Endothelial cell of umbilical vein (primary cell): ENCODE measurements around the gene TOMM7. TPM values are rescaled to one million over a fixed set of nuclear protein-coding genes. Genes with fewer than 3 reads are reported as not detected.

ENCODE experiments used
- BruUV-seq: library from RNA; stranded (reverse); fragments of 400-500 nt; replicated peaks from 2 replicates; lab custom pipeline; 2021; lab: Mats Ljungman, UMichigan
- CTCF ChIA-PET: fragments of 300-600, 350-600 bp; sonication (Branson Sonifier 250); formaldehyde crosslinking; loops from one replicate; lab custom pipeline; 2021; ENCODE audit warnings: antibody characterized with exemption, inconsistent platforms; lab: Charles Lee
- POLR2A ChIA-PET: fragments of 300-600, 350-600 bp; sonication (Branson Sonifier 250); formaldehyde crosslinking; loops from one replicate; lab custom pipeline; 2021; ENCODE audit warnings: antibody characterized with exemption, inconsistent platforms; lab: Charles Lee
- DNase-seq: peaks from one replicate; pipeline ENCODE4 v3.0.0-alpha.2; 2011; ENCODE audit warnings: low read depth, low spot score
- FAIRE-seq: peaks from 2 replicates; lab custom pipeline; 2011; peaks lifted over from hg19 to GRCh38; lab: Jason Lieb, UNC
- H2AFZ ChIP-seq: 2 replicates; pipeline ENCODE4 v1.6.0; 2012; ENCODE audit warnings: low read depth, low read length, control low read depth, inconsistent platforms
- H3K27ac ChIP-seq: 2 replicates; pipeline ENCODE4 v1.5.1; 2011; ENCODE audit warnings: low read depth, mild to moderate bottlenecking, control low read depth, low read length, moderate library complexity; ENCODE audit not compliant: insufficient read depth
- H3K27me3 ChIP-seq, 2 experiments: 2 replicates each; pipeline versions ENCODE4 v1.6.0 to v1.6.1; 2011; ENCODE audit warnings: low read length in 2 of 2, mixed read lengths in 1 of 2; ENCODE audit not compliant: control insufficient read depth in 2 of 2, insufficient read depth in 2 of 2
- H3K36me3 ChIP-seq, 2 experiments: 2 replicates in 1 of 2; 3 replicates in 1 of 2; pipeline ENCODE4 v1.5.1; 2011; ENCODE audit warnings: low read length in 2 of 2, mild to moderate bottlenecking in 1 of 2, moderate library complexity in 1 of 2; ENCODE audit not compliant: control insufficient read depth in 2 of 2, insufficient read depth in 2 of 2; ENCODE audit errors: extremely low read depth in 1 of 2
- H3K4me1 ChIP-seq: 3 replicates; pipeline ENCODE4 v1.5.1; 2011; ENCODE audit warnings: mild to moderate bottlenecking, low read length; ENCODE audit not compliant: control insufficient read depth, insufficient read depth; ENCODE audit errors: extremely low read depth
- H3K4me2 ChIP-seq: 2 replicates; pipeline ENCODE4 v1.6.1; 2011; ENCODE audit warnings: low read length, control low read depth, mixed read lengths; ENCODE audit not compliant: insufficient read depth
- H3K4me3 ChIP-seq, 3 experiments: fragments of 200-600 bp in 1 of 3; sonication (generic), shearing (Covaris generic) in 1 of 3; replicated peaks in 1 of 3; 2 replicates each; pipeline ENCODE4 v1.5.1; 2011 to 2016; ENCODE audit warnings: control low read depth in 3 of 3, low read length in 3 of 3, mild to moderate bottlenecking in 2 of 3, inconsistent platforms in 1 of 3, low read depth in 1 of 3, moderate library complexity in 1 of 3; ENCODE audit not compliant: insufficient read depth in 1 of 3
- H3K79me2 ChIP-seq: 2 replicates; pipeline ENCODE4 v1.6.0; 2012; ENCODE audit warnings: low read length, inconsistent platforms; ENCODE audit not compliant: control insufficient read depth, insufficient read depth
- H3K9ac ChIP-seq: replicated peaks from 2 replicates; pipeline ENCODE3; 2011; ENCODE audit warnings: low read length, control low read depth; ENCODE audit not compliant: insufficient read depth; ENCODE audit errors: extremely low read depth
- H3K9me1 ChIP-seq: replicated peaks from 3 replicates; pipeline ENCODE4 v1.6.0; 2011; ENCODE audit warnings: mild to moderate bottlenecking, low read length; ENCODE audit not compliant: control insufficient read depth, insufficient read depth; ENCODE audit errors: extremely low read depth
- H3K9me3 ChIP-seq: replicated peaks from 2 replicates; pipeline ENCODE4 v1.5.1; 2012; ENCODE audit warnings: low read length, inconsistent platforms; ENCODE audit not compliant: control insufficient read depth, insufficient read depth
- H4K20me1 ChIP-seq: replicated peaks from 2 replicates; pipeline ENCODE3; 2011; ENCODE audit warnings: mild to moderate bottlenecking, low read length; ENCODE audit not compliant: control insufficient read depth, insufficient read depth; ENCODE audit errors: extremely low read depth
- EZH2 ChIP-seq: IDR thresholded peaks from 2 replicates; pipeline ENCODE4 v1.6.1; 2012; ENCODE audit warnings: borderline replicate concordance, low read depth, mild to moderate bottlenecking, moderate library complexity, low read length, inconsistent platforms; ENCODE audit not compliant: severe bottlenecking
- FOS ChIP-seq: IDR thresholded peaks from 2 replicates; pipeline ENCODE4 v1.6.1; 2011; ENCODE audit warnings: mild to moderate bottlenecking, low read length, moderate library complexity, borderline replicate concordance; ENCODE audit not compliant: insufficient read depth
- GATA2 ChIP-seq: IDR thresholded peaks from 2 replicates; pipeline ENCODE4 v1.7.0; 2011; ENCODE audit warnings: low read depth, mild to moderate bottlenecking, moderate library complexity, mixed read lengths, low read length; ENCODE audit not compliant: insufficient read length, insufficient read depth
- JUN ChIP-seq: IDR thresholded peaks from 2 replicates; pipeline ENCODE4 v1.6.1; 2011; ENCODE audit warnings: borderline replicate concordance, low read depth; ENCODE audit not compliant: insufficient read length, insufficient read depth
- MAX ChIP-seq: IDR thresholded peaks from 2 replicates; pipeline ENCODE4 v1.6.1; 2011; ENCODE audit not compliant: insufficient read depth, insufficient read length
- MYC ChIP-seq: IDR thresholded peaks from one replicate; pipeline ENCODE4 v1.6.1; 2011; ENCODE audit warnings: mild to moderate bottlenecking, low read depth, low read length
- POLR2A ChIP-seq: IDR thresholded peaks from 2 replicates; pipeline ENCODE4 v1.6.1; 2012; ENCODE audit warnings: low read depth, mild to moderate bottlenecking, control low read depth, low read length
- POLR2AphosphoS5 ChIP-seq: IDR thresholded peaks from 2 replicates; pipeline ENCODE4 v1.6.1; 2012; ENCODE audit warnings: low read depth, mild to moderate bottlenecking, control low read depth, low read length, moderate library complexity; ENCODE audit not compliant: insufficient read depth
- dilution Hi-C: fragments of 300-500 bp; cut with MboI; formaldehyde crosslinking; loops from one replicate; pipeline ENCODE4 v1.15.0; 2019; ENCODE audit warnings: low sequenced_read_pairs; ENCODE audit not compliant: extremely low pct_ligation_motif_present
- intact Hi-C: fragments of 100-400 bp; cut with micrococcal nuclease; formaldehyde crosslinking; loops from one replicate; pipeline ENCODE4 v1.10.0; 2022
- polyA plus RNA-seq, 4 experiments: library from polyadenylated mRNA; depleted of rRNA in 3 of 4; stranded (reverse) in 3 of 4; unstranded in 1 of 4; fragments of >200 nt; gene quantifications; 2 replicates each; pipeline versions ENCODE4 v1.2.1 to v1.2.3, GENCODE V29; 2011 to 2012; ENCODE audit warnings: missing spikeins in 1 of 4
- total RNA-seq: library from RNA; stranded (reverse); gene quantifications from 2 replicates; pipeline ENCODE4 v1.2.3, GENCODE V29; 2021
- TF ChIP-seq, protein P1 (sequence below), 2 donors: IDR thresholded peaks; 1 replicate in 1 of 2; 2 replicates in 1 of 2; pipeline ENCODE4 v1.5.1; 2011; ENCODE audit warnings: low read length in 2 of 2, mild to moderate bottlenecking in 2 of 2, moderate library complexity in 2 of 2, control low read depth in 1 of 2, inconsistent platforms in 1 of 2, low read depth in 1 of 2; ENCODE audit not compliant: insufficient read depth in 1 of 2; ENCODE audit errors: extremely low read depth in 1 of 2

Gene TOMM7
- total and polyA plus RNA-seq, 2 donors (not counting 3 experiments of a cell fraction or from before 2014, with no cell fraction given) = 185 to 528 TPM

DNA sequence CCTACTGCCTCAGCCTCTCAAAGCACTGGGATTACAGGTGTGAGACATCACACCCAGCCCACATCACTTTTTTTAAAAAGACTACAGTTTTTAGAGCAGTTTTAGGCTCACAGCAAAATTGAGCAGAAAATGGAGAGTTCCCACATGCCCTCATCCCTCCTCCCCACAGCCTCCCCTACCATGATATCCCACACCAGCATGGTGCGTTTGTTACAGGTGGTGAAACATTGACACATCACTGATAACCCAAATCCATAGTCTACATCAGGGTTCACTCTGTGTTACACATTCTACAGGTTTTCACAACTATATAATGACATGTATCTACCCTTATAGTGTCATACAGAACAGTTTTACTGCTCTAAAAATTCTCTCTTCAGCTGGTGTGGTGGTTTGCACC, 24.3 kb upstream of the TOMM7 start:
- no peak overlapping the region for H3K4me2 ChIP-seq
- no TSS peak for BruUV-seq
- H3K4me1 ChIP-seq = no peaks in the 10 kb centered on the region
- no peaks in the 10 kb centered on the region for H4K20me1 ChIP-seq
- intact Hi-C loops (no loop called here), dilution Hi-C loops (no loop called here)
- H3K27ac ChIP-seq = no peak overlapping the region
- no peaks in the 10 kb centered on the region for H3K9me3 ChIP-seq
- FAIRE-seq = no peak
- CTCF ChIA-PET = interaction anchor here (1.4 kb wide), 1 partner anchor 287 kb away, joined by 3 read pairs; no protein-coding TSS in a partner anchor
- no peaks in the 10 kb centered on the region for H3K79me2 ChIP-seq
- peaks cover 0 to 4% of the 10 kb centered on the region in 2 experiments for H3K27me3 ChIP-seq
- no peak for DNase-seq
- no peak overlapping the region for H3K4me3 ChIP-seq
- POLR2A ChIA-PET = no interaction called here
- H3K9me1 ChIP-seq = no peaks in the 10 kb centered on the region
- no peaks in the 10 kb centered on the region for H3K36me3 ChIP-seq
- H3K9ac ChIP-seq = no peak overlapping the region
- no peak overlapping the region for H2AFZ ChIP-seq
- TF ChIP-seq MYC (no peak), FOS (no peak), JUN (no peak), POLR2AphosphoS5 (no peak), GATA2 (no peak), EZH2 (no peak), POLR2A (no peak), MAX (no peak)
- TF ChIP-seq, protein P1, sequence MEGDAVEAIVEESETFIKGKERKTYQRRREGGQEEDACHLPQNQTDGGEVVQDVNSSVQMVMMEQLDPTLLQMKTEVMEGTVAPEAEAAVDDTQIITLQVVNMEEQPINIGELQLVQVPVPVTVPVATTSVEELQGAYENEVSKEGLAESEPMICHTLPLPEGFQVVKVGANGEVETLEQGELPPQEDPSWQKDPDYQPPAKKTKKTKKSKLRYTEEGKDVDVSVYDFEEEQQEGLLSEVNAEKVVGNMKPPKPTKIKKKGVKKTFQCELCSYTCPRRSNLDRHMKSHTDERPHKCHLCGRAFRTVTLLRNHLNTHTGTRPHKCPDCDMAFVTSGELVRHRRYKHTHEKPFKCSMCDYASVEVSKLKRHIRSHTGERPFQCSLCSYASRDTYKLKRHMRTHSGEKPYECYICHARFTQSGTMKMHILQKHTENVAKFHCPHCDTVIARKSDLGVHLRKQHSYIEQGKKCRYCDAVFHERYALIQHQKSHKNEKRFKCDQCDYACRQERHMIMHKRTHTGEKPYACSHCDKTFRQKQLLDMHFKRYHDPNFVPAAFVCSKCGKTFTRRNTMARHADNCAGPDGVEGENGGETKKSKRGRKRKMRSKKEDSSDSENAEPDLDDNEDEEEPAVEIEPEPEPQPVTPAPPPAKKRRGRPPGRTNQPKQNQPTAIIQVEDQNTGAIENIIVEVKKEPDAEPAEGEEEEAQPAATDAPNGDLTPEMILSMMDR (IDR thresholded peaks at IDR 0.05; ENCODE audit: extremely low read depth in 1 of 2, insufficient read depth in 1 of 2, low read depth in 1 of 2, low read length in 2 of 2) = no peak
